ENCODE data around the gene SLC46A1.

DNA sequence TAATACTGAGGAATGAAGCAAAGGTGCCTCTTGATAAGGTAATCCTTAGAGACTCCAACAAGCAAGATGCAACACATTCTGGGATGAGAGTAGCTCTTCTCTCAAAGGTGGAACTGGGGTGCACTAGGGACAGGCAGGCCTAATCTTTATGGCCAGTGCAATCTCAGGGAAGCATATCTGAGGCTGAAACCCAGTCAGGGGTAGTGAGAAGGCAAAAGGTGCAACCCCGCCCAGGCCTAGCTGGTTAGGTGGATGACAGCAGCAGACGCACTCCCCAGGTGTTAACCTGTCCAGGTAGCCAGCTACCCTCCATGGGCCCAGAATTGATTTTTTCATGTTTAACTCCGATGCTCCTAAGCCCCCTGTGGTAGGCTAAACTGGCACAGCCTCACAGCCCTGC is 9.9 kb upstream of the SLC46A1 start:
- TF ChIP-seq, protein P1, sequence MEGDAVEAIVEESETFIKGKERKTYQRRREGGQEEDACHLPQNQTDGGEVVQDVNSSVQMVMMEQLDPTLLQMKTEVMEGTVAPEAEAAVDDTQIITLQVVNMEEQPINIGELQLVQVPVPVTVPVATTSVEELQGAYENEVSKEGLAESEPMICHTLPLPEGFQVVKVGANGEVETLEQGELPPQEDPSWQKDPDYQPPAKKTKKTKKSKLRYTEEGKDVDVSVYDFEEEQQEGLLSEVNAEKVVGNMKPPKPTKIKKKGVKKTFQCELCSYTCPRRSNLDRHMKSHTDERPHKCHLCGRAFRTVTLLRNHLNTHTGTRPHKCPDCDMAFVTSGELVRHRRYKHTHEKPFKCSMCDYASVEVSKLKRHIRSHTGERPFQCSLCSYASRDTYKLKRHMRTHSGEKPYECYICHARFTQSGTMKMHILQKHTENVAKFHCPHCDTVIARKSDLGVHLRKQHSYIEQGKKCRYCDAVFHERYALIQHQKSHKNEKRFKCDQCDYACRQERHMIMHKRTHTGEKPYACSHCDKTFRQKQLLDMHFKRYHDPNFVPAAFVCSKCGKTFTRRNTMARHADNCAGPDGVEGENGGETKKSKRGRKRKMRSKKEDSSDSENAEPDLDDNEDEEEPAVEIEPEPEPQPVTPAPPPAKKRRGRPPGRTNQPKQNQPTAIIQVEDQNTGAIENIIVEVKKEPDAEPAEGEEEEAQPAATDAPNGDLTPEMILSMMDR (IDR thresholded peaks at IDR 0.05): no peak
- TF ChIP-seq POLR2A (IDR thresholded peaks at IDR 0.05): no peak
